Measurements from ENCODE around the gene MACO1.

GRCh38 chr1:25477448-25478034, 46.8 kb downstream of the MACO1 start:
- TF ChIP-seq ZFX (IDR thresholded peaks at IDR 0.05) (no peak), CTCF (conservative IDR thresholded peaks at IDR 0.05) (no peak)
